ENCODE measurements around the gene C10orf143.
"Not testable (repeated sequence)": the region's sequence is repeated elsewhere in the genome, so short reads cannot be mapped to it uniquely, and the experiment has no call there.

C10orf143 gene

DNA sequence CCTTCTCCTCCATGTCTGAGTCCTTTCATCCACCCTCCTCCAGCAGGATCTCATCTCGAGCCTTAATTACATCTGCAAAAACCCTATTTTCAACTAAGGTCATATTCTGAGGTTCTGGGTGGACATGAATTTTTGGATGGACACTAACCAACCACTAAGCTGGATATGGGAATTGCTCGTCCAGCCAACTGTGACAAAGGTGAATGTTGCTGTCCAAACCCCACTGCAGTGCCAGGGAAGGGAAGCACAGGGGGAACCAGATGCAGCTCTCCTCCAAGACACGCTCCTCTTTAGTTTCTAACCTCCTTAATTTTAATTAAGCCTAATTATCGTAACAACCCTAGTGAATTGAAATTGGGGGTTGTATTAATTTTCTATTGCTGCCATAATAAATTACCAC, 81.4 kb downstream of the C10orf143 start:
- no peak for DNase-seq (ENCODE audit: low spot score)

DNA sequence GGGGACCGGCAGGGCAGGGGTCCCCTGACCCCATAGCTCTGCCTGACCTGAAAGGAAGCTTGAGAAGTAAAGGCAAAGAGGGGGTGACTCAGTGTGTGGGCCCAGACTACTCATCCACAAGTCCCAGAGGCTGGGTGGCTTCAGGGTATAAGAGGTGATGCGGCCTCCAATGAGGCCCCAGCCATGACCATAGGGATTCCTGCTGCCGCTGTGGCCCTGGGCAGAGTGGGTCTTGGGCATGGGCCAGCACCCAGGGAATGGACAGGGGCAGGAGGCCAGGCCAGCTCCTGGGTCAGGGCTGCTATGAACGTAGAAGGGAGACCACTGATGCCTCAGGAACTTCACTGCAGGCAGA, 82.2 kb downstream of the C10orf143 start:
- DNase-seq (ENCODE audit: low spot score), result no peak

GRCh38 chr10:130027716-130028464, 82.7 kb downstream of the C10orf143 start:
- DNase-seq (ENCODE audit: low spot score), result no peak

- no peak for DNase-seq (ENCODE audit: low spot score)
Measured at GRCh38 chr10:130026670-130027456, 83.8 kb downstream of the C10orf143 start.

DNA sequence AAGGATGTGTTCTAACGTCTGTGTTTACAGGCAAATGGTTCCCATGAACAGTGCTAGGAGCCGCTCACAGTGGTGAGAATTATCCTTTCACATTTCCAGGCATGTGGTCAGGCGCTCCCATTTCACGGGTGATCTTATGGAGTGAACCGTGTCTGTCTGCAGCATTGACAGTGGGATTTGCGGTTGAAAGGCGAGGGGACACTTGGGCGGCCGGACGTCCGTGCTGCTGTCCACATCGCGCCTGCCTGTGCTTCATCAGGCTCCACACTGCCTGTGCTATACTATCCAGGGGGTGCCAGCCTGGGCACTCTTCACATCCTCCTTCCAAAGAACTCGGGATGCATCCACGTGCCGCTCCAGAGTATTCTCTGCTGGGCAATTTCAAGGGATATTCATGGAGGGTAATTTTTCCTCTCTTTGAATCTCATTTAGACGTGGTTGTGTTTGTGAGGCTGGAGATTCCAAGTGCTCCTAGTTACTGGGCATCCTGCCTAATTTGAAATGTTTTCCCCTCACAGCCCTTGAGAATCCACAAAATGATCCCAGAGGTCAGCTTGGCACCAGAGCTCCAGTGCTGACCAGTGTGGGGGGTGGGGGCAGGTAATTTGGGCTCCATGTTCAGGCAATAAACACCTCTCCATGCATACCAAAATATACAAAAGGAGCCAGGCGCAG, 84.7 kb downstream of the C10orf143 start:
- DNase-seq (ENCODE audit: low spot score), result no peak

GRCh38 chr10:130025326-130025725, 85.3 kb downstream of the C10orf143 start:
- DNase-seq (ENCODE audit: low spot score), result no peak

- no peak for DNase-seq (ENCODE audit: low spot score)
Measured at GRCh38 chr10:130024779-130025325, 85.8 kb downstream of the C10orf143 start.

- DNase-seq (ENCODE audit: low spot score), result not testable (repeated sequence)
Measured at GRCh38 chr10:130024326-130024725, 86.3 kb downstream of the C10orf143 start.

DNA sequence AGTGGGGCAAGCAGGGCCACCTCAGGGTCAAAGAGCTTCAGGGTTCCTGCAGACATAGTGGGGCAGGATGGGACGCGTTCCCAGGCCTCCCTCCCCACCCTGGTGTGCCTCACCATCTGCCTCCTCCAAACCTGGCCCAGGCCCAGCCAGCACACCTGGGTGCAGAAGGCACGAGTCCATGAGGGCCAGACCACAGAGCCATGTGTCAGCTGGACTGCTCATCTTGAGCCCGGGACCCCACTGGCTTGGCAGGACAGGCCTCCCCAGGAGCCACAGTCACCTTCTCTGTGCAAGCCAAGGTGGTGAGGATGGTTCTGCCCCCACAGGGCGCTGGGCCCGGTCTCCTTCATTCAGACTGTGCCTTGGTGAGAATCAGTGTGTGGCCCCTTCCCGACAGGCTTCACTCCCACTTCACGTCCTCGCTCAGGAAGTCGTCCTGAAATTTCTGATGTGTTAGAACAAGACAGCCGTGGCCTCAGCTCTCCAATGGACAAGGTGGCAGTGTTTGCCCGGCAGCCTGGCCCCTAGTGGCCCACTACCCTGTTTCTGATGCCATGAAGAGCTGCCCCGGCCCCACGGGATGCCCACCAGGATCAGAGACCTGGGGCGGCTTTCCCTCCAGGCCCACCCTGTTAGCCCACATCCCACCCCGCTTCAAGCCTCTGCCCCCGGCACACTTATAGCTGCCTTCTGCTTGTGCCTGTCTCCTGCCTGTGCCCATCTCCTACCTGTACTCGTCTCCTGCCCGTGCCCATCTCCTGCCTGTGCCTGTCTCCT, 87.0 kb downstream of the C10orf143 start:
- no peak for DNase-seq (ENCODE audit: low spot score)

DNA sequence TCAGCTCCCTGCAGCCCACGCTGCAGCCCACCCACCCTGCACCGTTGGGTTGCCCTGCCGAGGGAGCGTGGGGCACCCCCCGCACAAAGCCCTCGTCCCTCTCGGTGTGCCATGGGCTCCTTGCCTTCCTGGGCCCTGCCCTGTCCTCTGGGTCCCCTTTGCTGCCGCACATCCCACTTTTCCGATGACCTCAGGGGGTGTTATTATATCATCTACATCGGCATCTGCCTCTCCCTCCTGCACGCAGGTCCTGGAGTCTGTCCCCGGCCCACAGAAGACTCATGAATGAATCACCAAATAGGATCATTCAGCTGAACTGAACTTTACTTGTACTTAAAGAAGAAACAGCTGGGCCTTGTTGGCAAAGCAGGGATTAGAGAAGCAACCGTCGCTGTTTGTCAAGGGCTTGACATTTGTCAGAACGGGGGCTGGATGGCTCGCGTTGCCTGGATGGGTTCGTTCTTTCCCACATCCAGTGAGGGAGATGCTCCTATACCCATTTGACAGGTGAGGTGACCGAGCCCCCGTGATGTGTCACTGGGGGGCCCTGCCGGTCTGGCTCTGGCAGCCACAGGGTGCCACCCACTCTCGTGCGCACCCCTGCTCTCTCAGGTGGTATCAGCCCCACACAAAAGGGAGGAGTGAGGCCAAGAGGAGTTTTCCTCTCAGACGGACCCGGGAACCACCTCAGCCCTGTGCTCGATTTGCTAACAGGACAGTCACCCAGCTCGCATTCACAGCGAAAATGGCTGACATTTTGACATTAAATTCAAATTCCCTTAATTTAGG, 87.9 kb downstream of the C10orf143 start:
- DNase-seq (ENCODE audit: low spot score), result no peak

- DNase-seq (ENCODE audit: low spot score), result no peak
Measured at GRCh38 chr10:130022086-130022485, 88.5 kb downstream of the C10orf143 start.

- no peak for DNase-seq (ENCODE audit: low spot score)
Measured at GRCh38 chr10:130021383-130021950, 89.2 kb downstream of the C10orf143 start.

- DNase-seq (ENCODE audit: low spot score), result no peak
Measured at GRCh38 chr10:130020651-130021382, 89.8 kb downstream of the C10orf143 start.

DNA sequence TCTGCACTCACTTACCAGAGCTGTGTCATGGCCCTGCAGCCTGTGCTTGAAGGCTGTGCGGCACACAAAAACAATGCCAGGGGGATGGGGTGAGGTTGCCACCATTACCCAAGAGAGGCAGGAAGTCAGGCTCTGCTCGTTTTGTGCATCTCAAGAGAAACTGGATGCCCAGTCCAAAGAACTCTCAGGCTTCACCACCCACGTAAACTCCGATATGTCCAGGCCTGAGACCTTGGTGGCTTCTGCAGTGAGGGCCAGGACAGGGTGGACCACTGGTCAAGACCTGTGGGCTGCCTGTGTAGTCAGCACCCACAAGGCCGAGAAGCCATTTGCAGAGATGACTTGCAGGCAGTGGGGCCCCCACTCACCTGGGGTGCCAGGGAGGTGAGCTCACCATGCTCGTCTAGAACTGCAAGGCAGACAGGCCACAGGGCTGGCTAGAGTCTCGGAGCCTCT, 91.9 kb downstream of the C10orf143 start:
- no peak for DNase-seq (ENCODE audit: low spot score)

DNA sequence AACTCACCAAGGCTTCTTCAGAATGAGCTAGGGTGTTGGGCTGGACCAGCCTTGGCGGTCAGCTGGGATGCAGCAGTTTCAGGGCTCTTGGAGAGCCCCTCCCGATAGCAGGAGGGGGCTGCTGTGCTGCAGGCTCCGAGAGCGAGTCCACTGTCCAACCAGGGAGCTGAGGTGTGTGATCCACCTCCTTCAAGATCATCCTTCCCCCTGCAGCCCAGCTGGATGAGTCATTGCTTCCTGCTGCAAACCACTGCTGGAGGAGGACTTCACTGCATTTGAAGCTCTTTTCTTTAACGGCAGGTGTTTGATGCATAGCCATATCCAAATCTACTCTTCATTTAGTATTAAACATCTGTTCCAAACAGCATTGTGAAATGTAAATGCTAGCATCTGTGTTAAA, 92.4 kb downstream of the C10orf143 start:
- DNase-seq (ENCODE audit: low spot score), result no peak

- no peak for DNase-seq (ENCODE audit: low spot score)
Measured at GRCh38 chr10:130017631-130018022, 93.0 kb downstream of the C10orf143 start.

GRCh38 chr10:130016993-130017630, 93.5 kb downstream of the C10orf143 start:
- no peak for DNase-seq (ENCODE audit: low spot score)

- DNase-seq (ENCODE audit: low spot score), result no peak
Measured at GRCh38 chr10:130016095-130016494, 94.5 kb downstream of the C10orf143 start.

GRCh38 chr10:130015075-130015695, 95.4 kb downstream of the C10orf143 start:
- no peak for DNase-seq (ENCODE audit: low spot score)
